Body of pancreas (tissue), 4 donors: ENCODE results near the gene TESK2.

Source experiments
- POLR2A ChIP-seq, 3 donors: fragments of 450-650 bp; IDR thresholded peaks; one replicate each; pipeline ENCODE4 v1.6.1; 2016; ENCODE audit warnings: antibody characterized with exemption in 3 of 3, mild to moderate bottlenecking in 2 of 3
- TF ChIP-seq, protein P1 (sequence below), 7 experiments: fragments of 450-650 bp in 4 of 7; fragments of 200-600 bp in 3 of 7; sonication (generic) in 3 of 7; IDR thresholded peaks; one replicate each; pipeline ENCODE4 v1.5.1; 2016 to 2019; ENCODE audit warnings: antibody characterized with exemption in 7 of 7

DNA sequence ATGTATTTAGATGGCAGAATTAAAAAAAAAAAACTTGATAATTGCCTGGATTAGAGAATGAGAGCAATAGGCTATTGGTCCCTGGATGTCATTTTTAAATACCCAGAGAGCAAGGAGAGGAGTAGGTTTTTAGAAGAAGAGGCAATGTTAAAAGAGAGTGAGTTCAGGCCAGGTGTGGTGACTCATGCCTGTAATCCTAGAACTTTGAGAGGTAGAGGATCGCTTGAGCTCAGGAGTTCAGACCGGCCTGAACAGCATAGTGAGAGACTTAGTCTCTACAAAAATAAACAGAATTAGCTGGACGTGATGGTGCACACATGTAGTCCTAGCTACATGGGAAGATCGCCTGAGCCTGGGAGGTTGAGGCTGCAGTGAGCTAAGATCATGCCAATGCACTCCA is 134.8 kb downstream of the TESK2 start:
- TF ChIP-seq, protein P1, sequence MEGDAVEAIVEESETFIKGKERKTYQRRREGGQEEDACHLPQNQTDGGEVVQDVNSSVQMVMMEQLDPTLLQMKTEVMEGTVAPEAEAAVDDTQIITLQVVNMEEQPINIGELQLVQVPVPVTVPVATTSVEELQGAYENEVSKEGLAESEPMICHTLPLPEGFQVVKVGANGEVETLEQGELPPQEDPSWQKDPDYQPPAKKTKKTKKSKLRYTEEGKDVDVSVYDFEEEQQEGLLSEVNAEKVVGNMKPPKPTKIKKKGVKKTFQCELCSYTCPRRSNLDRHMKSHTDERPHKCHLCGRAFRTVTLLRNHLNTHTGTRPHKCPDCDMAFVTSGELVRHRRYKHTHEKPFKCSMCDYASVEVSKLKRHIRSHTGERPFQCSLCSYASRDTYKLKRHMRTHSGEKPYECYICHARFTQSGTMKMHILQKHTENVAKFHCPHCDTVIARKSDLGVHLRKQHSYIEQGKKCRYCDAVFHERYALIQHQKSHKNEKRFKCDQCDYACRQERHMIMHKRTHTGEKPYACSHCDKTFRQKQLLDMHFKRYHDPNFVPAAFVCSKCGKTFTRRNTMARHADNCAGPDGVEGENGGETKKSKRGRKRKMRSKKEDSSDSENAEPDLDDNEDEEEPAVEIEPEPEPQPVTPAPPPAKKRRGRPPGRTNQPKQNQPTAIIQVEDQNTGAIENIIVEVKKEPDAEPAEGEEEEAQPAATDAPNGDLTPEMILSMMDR (IDR thresholded peaks at IDR 0.05): no peak
- TF ChIP-seq POLR2A (IDR thresholded peaks at IDR 0.05): no peak
